Prostate gland (tissue), 2 donors: ENCODE data around the gene NUDT22. TPM values are rescaled to one million over a fixed set of nuclear protein-coding genes. Genes with fewer than 3 reads are reported as not detected.
A peak's percentile ranks its signal among the peaks of the same experiment; 100 is the strongest.

Source experiments
- DNase-seq: peaks from one replicate; pipeline ENCODE4 v3.0.0-alpha.2; 2019; ENCODE audit warnings: low spot score
- H3K27ac ChIP-seq, 2 donors: fragments of 200-600 bp; sonication (generic); 2 replicates each; pipeline ENCODE4 v1.5.1; 2017 to 2019
- H3K27me3 ChIP-seq: fragments of 200-600 bp; sonication (generic); replicated peaks from 2 replicates; pipeline ENCODE4 v1.5.1; 2019; ENCODE audit not compliant: insufficient read depth
- H3K36me3 ChIP-seq, 2 donors: fragments of 200-600 bp; sonication (generic); 1 replicate in 1 of 2; 2 replicates in 1 of 2; pipeline versions ENCODE4 v1.5.1 to v1.8.1; 2017 to 2019
- H3K4me1 ChIP-seq: fragments of 200-600 bp; sonication (generic); replicated peaks from 2 replicates; pipeline ENCODE4 v1.5.1; 2019
- H3K4me3 ChIP-seq, 2 donors: fragments of 200-600 bp; sonication (generic); 2 replicates each; pipeline ENCODE4 v1.5.1; 2017 to 2019
- H3K9me3 ChIP-seq: fragments of 200-600 bp; sonication (generic); 2 replicates; pipeline ENCODE4 v1.5.1; 2017
- POLR2A ChIP-seq: fragments of 450-650 bp; IDR thresholded peaks from one replicate; pipeline ENCODE4 v1.6.1; 2016; ENCODE audit warnings: antibody characterized with exemption, mild to moderate bottlenecking
- POLR2AphosphoS5 ChIP-seq: sonication (generic); formaldehyde crosslinking; IDR thresholded peaks from one replicate; pipeline ENCODE4 v1.6.1; 2017; ENCODE audit warnings: antibody characterized with exemption
- WGBS: methylation state at CpG from one replicate; pipeline ENCODE4 v1.1.5; 2018; 5-methylcytosine and 5-hydroxymethylcytosine counted together
- intact Hi-C: fragments of 100-400 bp; cut with DNase I; formaldehyde crosslinking; loops from one replicate; pipeline ENCODE4 v1.14.2; 2022
- total RNA-seq, 2 donors: library from RNA; depleted of rRNA; stranded (reverse); fragments of >200 nt; gene quantifications; one replicate each; pipeline ENCODE4 v1.1.0, GENCODE V29; 2016
- TF ChIP-seq, protein P1 (sequence below), 4 experiments: fragments of 200-600 bp in 2 of 4; fragments of 450-650 bp in 2 of 4; sonication (generic) in 2 of 4; IDR thresholded peaks; 1 replicate in 3 of 4; 2 replicates in 1 of 4; pipeline ENCODE4 v1.5.1; 2016 to 2019; ENCODE audit warnings: antibody characterized with exemption in 4 of 4, mild to moderate bottlenecking in 2 of 4, moderate library complexity in 2 of 4

NUDT22 gene
- total RNA-seq, 2 donors from 2014 or later = 89.5 to 90.8 TPM

DNA sequence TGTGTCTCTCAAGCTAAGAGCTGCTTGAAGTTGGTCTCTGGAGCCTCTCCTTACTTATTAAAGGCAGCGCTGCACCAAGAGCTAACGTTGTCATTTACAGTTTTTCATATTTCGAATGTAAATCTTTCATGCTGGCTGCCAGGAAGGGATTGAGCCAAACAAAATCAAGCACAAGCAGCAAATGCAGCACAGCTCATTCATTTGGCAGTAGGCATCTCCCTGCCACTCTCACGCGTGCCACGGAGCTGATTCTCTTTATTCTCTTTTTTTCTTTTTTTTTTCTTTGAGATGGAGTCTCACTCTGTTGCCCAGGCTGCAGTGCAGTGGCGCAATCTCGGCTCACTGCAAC, 6.9 kb downstream of the NUDT22 start:
- Histone ChIP-seq H3K27ac (no peak overlapping the region), H3K9me3 (no peaks in the 10 kb centered on the region), H3K4me3 (no peak overlapping the region), H3K36me3 (no peaks in the 10 kb centered on the region), H3K27me3 (no peaks in the 10 kb centered on the region), H3K4me1 (peaks cover 21% of the 10 kb centered on the region)
- DNase-seq = no peak
- intact Hi-C loops = no loop called here
- 90% methylated on average over 8 of the region's 8 CpGs for WGBS
- TF ChIP-seq POLR2A (no peak), POLR2AphosphoS5 (no peak)
- TF ChIP-seq, protein P1, sequence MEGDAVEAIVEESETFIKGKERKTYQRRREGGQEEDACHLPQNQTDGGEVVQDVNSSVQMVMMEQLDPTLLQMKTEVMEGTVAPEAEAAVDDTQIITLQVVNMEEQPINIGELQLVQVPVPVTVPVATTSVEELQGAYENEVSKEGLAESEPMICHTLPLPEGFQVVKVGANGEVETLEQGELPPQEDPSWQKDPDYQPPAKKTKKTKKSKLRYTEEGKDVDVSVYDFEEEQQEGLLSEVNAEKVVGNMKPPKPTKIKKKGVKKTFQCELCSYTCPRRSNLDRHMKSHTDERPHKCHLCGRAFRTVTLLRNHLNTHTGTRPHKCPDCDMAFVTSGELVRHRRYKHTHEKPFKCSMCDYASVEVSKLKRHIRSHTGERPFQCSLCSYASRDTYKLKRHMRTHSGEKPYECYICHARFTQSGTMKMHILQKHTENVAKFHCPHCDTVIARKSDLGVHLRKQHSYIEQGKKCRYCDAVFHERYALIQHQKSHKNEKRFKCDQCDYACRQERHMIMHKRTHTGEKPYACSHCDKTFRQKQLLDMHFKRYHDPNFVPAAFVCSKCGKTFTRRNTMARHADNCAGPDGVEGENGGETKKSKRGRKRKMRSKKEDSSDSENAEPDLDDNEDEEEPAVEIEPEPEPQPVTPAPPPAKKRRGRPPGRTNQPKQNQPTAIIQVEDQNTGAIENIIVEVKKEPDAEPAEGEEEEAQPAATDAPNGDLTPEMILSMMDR (IDR thresholded peaks at IDR 0.05) = no peak

DNA sequence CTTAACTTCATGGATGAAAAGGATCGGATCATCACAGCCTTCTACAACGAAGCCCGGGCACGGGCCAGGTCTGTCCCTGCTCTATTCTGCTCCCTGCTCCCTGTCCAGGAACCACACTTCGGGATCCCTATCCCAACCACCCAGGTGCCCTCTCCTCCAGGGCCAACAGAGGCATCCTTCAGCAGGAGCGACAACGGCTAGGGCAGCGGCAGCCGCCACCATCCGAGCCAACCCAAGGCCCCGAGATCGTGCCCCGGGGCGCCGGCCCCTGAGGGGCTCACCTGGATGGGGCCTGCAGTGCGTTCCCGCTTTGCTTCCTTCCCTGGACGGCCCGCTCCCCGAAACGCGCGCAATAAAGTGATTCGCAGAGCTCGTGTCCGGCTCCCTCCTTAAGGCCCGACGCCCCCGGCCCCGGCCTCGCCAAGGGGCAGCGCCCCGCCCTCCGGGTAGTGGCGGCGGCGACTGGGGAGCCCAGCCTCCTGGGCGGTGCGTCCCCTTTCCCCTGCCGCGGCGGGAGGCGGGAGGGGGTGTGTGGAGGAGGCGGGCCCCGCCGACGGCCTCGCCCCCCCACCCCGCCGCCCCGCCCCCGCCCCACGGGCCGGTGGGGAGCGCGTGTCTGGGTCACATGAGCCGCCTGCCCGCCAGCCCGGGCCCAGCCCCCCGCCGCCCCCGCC, 8.0 kb downstream of the NUDT22 start, which contains the start of gene VEGFB:
Gene VEGFB, plus strand, starts transcription at position 672 of the 674 bp plus-strand sequence. CDS start 250 bp downstream, outside the sequence.
- Histone ChIP-seq H3K27ac (peak within 1 kb of the TSS; percentile 86 to 89), H3K27me3 (no peaks in the 10 kb centered on the region), H3K4me1 (peaks cover 27% of the 10 kb centered on the region), H3K36me3 (no peaks in the 10 kb centered on the region), H3K9me3 (no peaks in the 10 kb centered on the region), H3K4me3 (peak within 1 kb of the TSS; percentile 69 to 75)
- peak; percentile 44 for TF ChIP-seq POLR2AphosphoS5
- TF ChIP-seq, protein P1 (IDR thresholded peaks at IDR 0.05) = peak in 1 of 4 experiments; percentile 10
- TF ChIP-seq POLR2A = peak; percentile 57
- intact Hi-C loops = no loop called here
- peak; percentile 65 for DNase-seq
- WGBS = under 1% methylated on average over 35 of the region's 62 CpGs

DNA sequence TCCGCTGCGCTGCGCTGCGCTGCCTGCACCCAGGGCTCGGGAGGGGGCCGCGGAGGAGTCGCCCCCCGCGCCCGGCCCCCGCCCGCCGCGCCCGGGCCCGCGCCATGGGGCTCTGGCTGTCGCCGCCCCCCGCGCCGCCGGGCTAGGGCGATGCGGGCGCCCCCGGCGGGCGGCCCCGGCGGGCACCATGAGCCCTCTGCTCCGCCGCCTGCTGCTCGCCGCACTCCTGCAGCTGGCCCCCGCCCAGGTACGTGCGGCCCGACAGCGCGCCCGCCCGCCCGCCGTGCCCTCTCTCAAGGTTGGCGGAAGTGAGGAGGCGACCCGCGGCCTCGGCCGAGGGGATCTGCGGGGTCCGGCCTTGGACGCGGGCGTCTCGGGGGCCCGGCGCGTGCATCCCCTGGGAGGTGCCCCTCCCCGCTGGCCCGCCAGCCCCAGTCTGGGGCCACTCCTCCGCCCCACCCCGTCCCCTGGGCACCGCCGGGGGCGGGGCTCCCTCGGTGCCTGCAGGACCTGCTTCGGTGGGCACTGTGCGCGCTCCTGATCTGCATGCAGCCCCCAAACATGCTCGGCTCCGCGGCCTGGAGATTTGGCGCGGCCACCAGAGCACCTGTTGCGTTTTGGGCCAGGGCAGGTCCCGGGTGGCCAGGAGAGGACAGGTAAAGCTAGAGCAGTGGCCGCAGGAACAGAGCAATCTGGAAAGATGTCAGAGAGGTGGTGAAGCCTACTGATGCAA, 8.7 kb downstream of the NUDT22 start:
- Histone ChIP-seq H3K36me3 (no peaks in the 10 kb centered on the region), H3K27me3 (no peaks in the 10 kb centered on the region), H3K9me3 (no peaks in the 10 kb centered on the region), H3K4me3 (peak overlapping the region; percentile 69 to 75), H3K4me1 (peaks cover 20% of the 10 kb centered on the region), H3K27ac (peak overlapping the region; percentile 82 to 86)
- WGBS = 6% methylated on average over 15 of the region's 80 CpGs
- intact Hi-C loops = no loop called here
- TF ChIP-seq POLR2A (peak; percentile 59), POLR2AphosphoS5 (peak; percentile 33)
- TF ChIP-seq, protein P1 (IDR thresholded peaks at IDR 0.05) = peak in 1 of 4 experiments; percentile 24
- DNase-seq = no peak

DNA sequence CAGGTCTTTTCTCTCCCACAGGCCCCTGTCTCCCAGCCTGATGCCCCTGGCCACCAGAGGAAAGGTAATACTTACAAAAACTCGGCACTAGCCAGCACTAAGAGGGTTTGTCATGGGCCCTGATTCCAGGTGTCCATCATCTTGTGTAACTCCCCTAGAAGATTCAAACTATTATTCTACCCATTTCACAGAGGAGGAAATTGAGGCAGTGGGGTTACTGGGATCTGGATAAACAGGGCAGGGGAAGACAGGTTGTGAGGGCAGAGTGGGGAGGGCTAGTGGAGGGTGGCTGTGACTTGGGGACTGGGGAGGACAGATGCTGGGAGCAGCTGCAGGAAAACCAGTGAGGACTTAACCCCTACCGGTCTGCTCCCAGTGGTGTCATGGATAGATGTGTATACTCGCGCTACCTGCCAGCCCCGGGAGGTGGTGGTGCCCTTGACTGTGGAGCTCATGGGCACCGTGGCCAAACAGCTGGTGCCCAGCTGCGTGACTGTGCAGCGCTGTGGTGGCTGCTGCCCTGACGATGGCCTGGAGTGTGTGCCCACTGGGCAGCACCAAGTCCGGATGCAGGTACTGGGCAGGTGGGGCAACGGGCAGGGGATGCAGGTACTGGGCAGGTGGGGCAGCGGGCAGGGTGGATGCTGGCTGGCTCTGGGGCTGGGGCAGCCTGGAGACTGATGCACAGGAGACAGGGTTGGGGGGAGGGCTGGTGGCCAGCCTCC, 9.5 kb downstream of the NUDT22 start:
- Histone ChIP-seq H3K4me1 (peaks cover 20% of the 10 kb centered on the region), H3K4me3 (peak overlapping the region; percentile 69 to 75), H3K27me3 (no peaks in the 10 kb centered on the region), H3K27ac (peak overlapping the region; percentile 82 to 86), H3K36me3 (no peaks in the 10 kb centered on the region), H3K9me3 (no peaks in the 10 kb centered on the region)
- DNase-seq = no peak
- intact Hi-C loops = no loop called here
- TF ChIP-seq, protein P1 (IDR thresholded peaks at IDR 0.05) = no peak
- TF ChIP-seq POLR2A (no peak), POLR2AphosphoS5 (no peak)
- WGBS = 77% methylated on average over 12 of the region's 12 CpGs
